ENCODE data around the gene ADORA1. TPM values are rescaled to one million over a fixed set of nuclear protein-coding genes. Genes with fewer than 3 reads are reported as not detected.

ADORA1 gene
- total RNA-seq, 2 experiments from 2014 or later = not detected

DNA sequence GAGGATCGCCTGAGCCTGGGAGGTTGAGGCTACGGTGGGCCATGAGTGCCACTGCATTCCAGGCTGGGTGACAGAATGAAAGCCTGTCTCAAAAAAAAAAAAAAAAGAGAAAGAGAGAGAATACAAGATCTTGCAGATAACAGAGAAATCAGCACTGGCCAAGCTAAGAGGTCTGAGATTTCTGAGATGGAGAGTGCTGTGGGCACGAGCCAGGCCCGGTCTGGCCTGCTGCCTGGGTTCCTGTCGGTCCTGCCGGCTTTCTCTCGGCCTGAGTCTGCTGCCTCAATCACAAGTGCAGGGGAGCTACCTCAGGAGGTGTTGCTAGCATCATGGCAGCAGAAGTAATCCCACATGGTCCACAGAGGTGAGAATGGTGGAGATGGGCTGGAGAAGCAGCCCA, 19.0 kb downstream of the ADORA1 start:
- POLR2A ChIA-PET = no interaction called here
- no peak overlapping the region for H3K27ac Mint-ChIP-seq

DNA sequence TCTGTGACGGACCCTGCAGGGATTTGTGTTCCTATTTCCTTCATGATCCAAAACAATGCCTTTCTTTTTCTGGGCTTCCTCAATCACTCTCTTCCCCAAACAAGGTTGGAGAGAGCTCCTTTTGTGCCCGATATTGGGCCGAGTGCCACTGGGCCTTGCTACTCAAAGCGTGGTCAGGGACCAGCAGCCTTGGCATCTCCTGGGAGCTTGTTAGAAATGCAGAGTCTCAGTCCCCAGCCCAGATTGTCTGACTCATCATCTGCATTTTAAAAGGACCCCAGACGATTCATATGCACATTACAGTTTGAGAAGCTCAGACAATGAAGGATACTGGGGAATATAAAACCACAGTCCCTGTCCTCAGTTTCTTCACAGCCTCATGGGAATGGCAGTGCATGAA, 19.9 kb downstream of the ADORA1 start:
- no peak for DNase-seq
- POLR2A ChIA-PET = no interaction called here
- CTCF ChIA-PET = interaction anchor here (1.1 to 2.7 kb wide), 5 partner anchors 17 to 122 kb away, joined by 3 to 13 read pairs (median 4); no protein-coding TSS in a partner anchor
- no peaks in the 10 kb centered on the region for H3K4me1 Mint-ChIP-seq (ENCODE audit: low read depth)
- H3K27ac Mint-ChIP-seq = no peak overlapping the region
- no peaks in the 10 kb centered on the region for H3K27me3 Mint-ChIP-seq (ENCODE audit: low read depth)
- H3K4me3 Mint-ChIP-seq = no peak overlapping the region
- ATAC-seq = no peak
- no peaks in the 10 kb centered on the region for H3K36me3 Mint-ChIP-seq (ENCODE audit: low read depth)
- H3K9me3 Mint-ChIP-seq (ENCODE audit: insufficient read depth) = no peaks in the 10 kb centered on the region

More for the DNA sequence above, 19.0 kb downstream of the ADORA1 start:
- Mint-ChIP-seq H3K36me3 (ENCODE audit: low read depth) (no peaks in the 10 kb centered on the region), H3K4me3 (no peak overlapping the region), H3K4me1 (ENCODE audit: low read depth) (no peaks in the 10 kb centered on the region), H3K27me3 (ENCODE audit: low read depth) (no peaks in the 10 kb centered on the region), H3K9me3 (ENCODE audit: insufficient read depth) (no peaks in the 10 kb centered on the region)
- CTCF ChIA-PET = interaction anchor here (1.1 to 2.7 kb wide), 3 partner anchors 26 to 107 kb away, joined by 3 to 13 read pairs (median 3); no protein-coding TSS in a partner anchor
- ATAC-seq (no peak), DNase-seq (no peak)

DNA sequence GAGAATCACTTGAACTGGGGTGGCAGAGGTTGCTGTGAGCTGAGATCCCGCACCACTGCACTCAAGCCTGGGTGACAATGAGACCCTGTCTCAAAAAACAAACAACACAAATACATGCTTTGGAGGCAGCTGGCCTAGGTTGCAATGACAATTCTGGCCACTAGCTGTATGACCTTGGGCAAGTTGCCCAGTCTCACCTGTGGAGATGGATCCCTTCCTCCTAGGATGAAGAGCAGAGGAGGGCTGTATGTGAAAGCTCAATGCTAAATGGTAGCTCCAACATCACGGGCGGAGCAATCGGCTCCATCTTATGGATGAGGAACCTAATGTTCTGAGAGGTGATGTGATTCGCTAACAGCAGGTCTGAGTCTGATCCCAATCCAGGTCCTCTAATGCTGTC, 20.6 kb downstream of the ADORA1 start:
- H3K27ac Mint-ChIP-seq = no peak overlapping the region
- ChIA-PET CTCF (interaction anchor here (1.9 to 2.7 kb wide), 3 partner anchors 18 to 121 kb away, joined by 4 to 13 read pairs (median 7); no protein-coding TSS in a partner anchor), POLR2A (no interaction called here)
- no peaks in the 10 kb centered on the region for H3K9me3 Mint-ChIP-seq (ENCODE audit: insufficient read depth)
- DNase-seq = no peak
- H3K4me1 Mint-ChIP-seq (ENCODE audit: low read depth) = no peaks in the 10 kb centered on the region
- no peak overlapping the region for H3K4me3 Mint-ChIP-seq
- no peaks in the 10 kb centered on the region for H3K27me3 Mint-ChIP-seq (ENCODE audit: low read depth)
- no peaks in the 10 kb centered on the region for H3K36me3 Mint-ChIP-seq (ENCODE audit: low read depth)
- ATAC-seq = peak; percentile 30

DNA sequence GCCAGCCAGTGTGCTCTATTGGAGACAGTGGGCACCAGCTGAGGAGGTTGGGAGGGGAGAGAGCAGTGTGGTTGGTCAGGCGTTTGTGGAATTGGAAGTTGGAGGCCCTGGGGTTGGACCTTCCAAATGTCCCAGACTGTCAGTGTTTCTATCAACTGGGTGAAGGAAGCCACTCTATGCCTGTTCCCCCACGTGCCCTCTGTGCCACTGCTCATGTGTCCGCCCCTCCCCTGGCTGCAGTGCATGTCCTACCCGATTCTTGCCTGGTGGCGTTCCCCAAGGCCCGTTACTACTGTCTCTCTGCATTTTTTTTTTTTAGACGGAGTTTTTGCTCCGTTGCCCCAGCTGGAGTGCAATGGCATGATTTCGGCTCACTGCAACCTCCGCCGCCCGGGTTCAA, 21.1 kb downstream of the ADORA1 start:
- DNase-seq (no peak), ATAC-seq (peak; percentile 19)
- ChIA-PET CTCF (interaction anchor here (1.9 to 2.7 kb wide), 3 partner anchors 18 to 121 kb away, joined by 4 to 13 read pairs (median 7); no protein-coding TSS in a partner anchor), POLR2A (no interaction called here)
- Mint-ChIP-seq H3K27me3 (ENCODE audit: low read depth) (no peaks in the 10 kb centered on the region), H3K4me3 (no peak overlapping the region), H3K36me3 (ENCODE audit: low read depth) (no peaks in the 10 kb centered on the region), H3K27ac (no peak overlapping the region), H3K4me1 (ENCODE audit: low read depth) (no peaks in the 10 kb centered on the region), H3K9me3 (ENCODE audit: insufficient read depth) (no peaks in the 10 kb centered on the region)

DNA sequence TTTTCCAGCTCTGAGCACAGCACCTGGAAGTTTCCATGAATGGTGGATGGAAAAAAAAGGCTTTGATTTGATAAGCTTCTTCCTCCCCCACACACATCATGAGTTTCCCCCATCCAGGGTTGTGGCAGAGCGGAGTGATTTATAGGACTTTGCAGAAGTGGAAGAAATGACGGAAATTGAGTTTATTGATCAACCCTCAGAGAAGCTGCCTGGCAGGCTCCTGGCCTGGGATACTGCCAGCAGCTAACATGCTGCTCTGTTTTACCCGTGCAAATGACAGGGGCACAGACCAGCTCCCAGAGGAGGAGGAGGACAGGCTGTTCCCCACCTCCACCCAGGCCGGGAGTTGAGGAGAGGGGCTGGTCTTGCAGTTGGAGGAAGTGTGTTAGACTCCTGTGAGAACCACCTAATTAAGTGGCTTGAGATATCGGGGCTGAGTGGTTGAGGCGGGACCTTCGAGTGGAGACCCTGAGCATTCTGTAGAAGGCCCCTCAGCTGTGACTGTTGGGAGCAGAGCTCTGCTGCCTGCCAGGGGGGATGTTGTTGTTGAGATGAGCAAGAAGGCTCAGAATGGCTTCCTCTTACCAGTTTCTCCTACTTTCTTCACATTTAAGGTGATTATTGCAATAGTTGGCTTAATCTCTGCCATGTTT, 21.8 kb downstream of the ADORA1 start:
- DNase-seq = no peak
- H3K36me3 Mint-ChIP-seq (ENCODE audit: low read depth) = no peaks in the 10 kb centered on the region
- CTCF ChIA-PET = no interaction called here
- no peak overlapping the region for H3K27ac Mint-ChIP-seq
- ATAC-seq = no peak
- no peaks in the 10 kb centered on the region for H3K27me3 Mint-ChIP-seq (ENCODE audit: low read depth)
- H3K4me3 Mint-ChIP-seq = no peak overlapping the region
- no peaks in the 10 kb centered on the region for H3K9me3 Mint-ChIP-seq (ENCODE audit: insufficient read depth)
- no peaks in the 10 kb centered on the region for H3K4me1 Mint-ChIP-seq (ENCODE audit: low read depth)
- POLR2A ChIA-PET = no interaction called here

DNA sequence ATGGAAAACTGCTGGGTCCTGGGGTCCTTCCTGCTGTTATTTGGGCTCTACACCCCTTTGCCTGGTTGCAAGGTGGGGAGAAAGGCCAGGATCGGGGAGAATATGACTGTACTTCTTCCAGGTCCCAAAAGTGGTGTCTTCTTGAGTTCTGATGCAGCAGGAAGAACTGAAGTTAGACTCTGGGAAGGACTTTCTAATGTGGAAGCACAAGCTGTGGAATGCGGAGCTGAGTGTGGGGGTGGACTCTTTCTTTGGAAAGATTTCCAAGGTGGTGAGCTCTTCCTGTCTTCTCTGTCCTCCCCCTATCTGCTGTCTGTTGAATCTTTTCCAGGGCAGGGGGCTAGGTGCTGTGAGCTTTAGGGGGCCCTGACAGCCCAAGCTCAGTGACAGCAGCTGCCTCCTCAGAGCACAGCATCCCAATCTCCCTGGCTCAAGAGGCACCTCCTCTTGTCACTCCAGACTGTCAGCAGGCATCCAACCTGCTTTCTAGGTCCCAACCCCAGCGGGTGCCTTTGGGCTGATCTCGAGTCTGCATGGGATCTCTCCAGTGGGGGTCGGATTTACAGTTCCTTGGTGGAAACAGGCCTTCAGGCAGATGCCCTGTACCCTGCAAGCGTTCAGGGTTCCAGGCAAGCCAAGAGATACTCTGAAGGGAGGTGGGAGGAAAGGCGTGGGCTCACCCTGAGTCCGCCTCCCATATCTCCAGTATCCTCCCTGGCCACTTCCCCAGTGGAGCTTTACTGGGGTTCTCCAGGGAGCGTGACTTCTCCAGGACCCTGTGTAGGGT, 23.2 kb downstream of the ADORA1 start:
- DNase-seq = no peak
- H3K36me3 Mint-ChIP-seq (ENCODE audit: low read depth) = no peaks in the 10 kb centered on the region
- ChIA-PET POLR2A (no interaction called here), CTCF (interaction anchor here (2.0 kb wide), 1 partner anchor 111 kb away, joined by 8 read pairs; no protein-coding TSS in a partner anchor)
- H3K27ac Mint-ChIP-seq = no peak overlapping the region
- no peak overlapping the region for H3K4me3 Mint-ChIP-seq
- no peak for ATAC-seq
- H3K9me3 Mint-ChIP-seq (ENCODE audit: insufficient read depth) = no peaks in the 10 kb centered on the region
- H3K4me1 Mint-ChIP-seq (ENCODE audit: low read depth) = no peaks in the 10 kb centered on the region
- no peaks in the 10 kb centered on the region for H3K27me3 Mint-ChIP-seq (ENCODE audit: low read depth)

DNA sequence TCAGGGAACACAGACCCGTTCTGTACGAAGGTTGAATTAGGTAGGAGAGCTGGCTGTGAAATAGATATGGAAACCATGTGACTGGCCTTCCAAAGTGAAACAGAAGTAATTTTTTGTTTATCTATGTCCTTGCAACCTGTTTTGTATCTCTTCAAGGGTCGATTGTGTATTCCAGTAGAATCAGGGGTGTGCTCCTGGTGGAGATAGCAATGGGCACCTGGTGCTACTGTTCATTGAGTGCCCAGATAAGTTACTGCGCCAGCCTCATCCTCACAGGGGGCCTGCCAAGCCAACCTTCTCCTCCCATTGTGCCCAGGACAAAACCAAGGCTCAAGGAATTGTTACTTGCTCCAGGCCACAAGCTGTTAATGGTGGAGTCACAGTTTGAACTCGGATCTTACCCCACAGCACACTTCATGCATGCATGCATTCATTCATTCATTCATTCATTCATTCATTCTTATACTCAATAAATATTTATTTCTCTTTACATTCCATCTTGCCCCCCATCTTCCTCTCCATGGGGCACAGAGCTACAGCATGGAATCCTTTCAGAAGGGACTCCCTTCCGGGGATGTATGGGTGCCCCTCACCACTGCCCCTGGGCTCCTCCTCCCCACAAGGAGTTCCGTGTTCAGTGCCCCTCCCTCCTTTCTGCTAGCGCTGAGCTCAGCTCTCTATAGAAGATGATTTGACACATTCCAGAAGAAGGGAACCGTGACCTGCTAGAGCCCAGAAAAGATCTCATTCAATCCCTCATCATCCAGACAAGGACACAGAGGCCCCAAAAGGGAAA, 24.0 kb downstream of the ADORA1 start:
- Mint-ChIP-seq H3K4me1 (ENCODE audit: low read depth) (no peaks in the 10 kb centered on the region), H3K9me3 (ENCODE audit: insufficient read depth) (no peaks in the 10 kb centered on the region), H3K4me3 (no peak overlapping the region), H3K36me3 (ENCODE audit: low read depth) (no peaks in the 10 kb centered on the region), H3K27ac (no peak overlapping the region), H3K27me3 (ENCODE audit: low read depth) (no peaks in the 10 kb centered on the region)
- DNase-seq (no peak), ATAC-seq (no peak)
- ChIA-PET CTCF (interaction anchor here (2.0 to 2.7 kb wide), 2 partner anchors 21 to 112 kb away, joined by 8 to 11 read pairs; no protein-coding TSS in a partner anchor), POLR2A (no interaction called here)

DNA sequence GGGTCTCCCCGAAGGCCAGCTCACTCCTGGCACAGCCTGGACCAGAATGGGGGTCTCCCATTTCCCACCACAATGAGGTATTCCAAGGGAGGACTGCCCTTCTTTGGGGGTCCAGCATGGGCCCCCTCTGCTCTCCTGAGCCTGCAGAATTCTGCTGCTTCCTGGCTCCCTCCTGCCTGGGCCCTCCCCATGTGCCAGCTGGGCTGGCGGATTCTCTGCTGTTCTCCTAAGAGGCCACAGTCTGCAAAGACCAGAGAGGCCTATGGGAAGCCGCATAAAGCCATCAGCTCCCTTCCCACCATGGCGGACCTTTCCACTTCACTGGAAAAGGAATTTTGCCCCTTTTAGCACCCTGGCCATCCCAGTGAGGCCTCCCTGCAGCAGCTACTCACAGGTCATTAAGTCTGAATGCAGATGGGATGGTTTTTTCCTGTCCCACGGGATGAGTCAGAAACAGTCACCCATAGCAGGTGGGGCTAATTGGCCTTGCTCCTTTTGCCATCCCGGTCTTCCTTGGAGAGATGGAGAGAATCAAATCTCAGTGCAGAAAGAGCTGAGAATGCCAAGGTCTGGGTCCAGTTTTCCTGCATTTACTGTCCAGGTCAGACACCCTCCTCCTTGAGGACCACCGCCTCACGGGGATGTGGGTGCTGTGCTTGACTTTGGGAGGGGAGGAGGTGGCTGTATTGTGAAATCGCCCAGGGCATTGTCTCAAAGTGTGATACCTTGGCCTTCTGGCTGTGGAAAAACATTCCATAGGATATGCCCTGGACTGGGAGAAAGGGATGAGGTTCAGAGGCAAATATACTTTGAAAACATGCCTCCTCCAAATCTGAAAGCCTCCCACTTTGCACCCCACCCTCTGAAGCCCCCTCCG, 24.9 kb downstream of the ADORA1 start:
- Mint-ChIP-seq H3K4me1 (ENCODE audit: low read depth) (no peaks in the 10 kb centered on the region), H3K9me3 (ENCODE audit: insufficient read depth) (no peaks in the 10 kb centered on the region), H3K4me3 (no peak overlapping the region), H3K27ac (no peak overlapping the region), H3K27me3 (ENCODE audit: low read depth) (peaks cover 4% of the 10 kb centered on the region), H3K36me3 (ENCODE audit: low read depth) (no peaks in the 10 kb centered on the region)
- ChIA-PET CTCF (interaction anchor here (2.0 to 2.7 kb wide), 2 partner anchors 20 to 113 kb away, joined by 8 to 11 read pairs; no protein-coding TSS in a partner anchor), POLR2A (no interaction called here)
- ATAC-seq (no peak), DNase-seq (no peak)

DNA sequence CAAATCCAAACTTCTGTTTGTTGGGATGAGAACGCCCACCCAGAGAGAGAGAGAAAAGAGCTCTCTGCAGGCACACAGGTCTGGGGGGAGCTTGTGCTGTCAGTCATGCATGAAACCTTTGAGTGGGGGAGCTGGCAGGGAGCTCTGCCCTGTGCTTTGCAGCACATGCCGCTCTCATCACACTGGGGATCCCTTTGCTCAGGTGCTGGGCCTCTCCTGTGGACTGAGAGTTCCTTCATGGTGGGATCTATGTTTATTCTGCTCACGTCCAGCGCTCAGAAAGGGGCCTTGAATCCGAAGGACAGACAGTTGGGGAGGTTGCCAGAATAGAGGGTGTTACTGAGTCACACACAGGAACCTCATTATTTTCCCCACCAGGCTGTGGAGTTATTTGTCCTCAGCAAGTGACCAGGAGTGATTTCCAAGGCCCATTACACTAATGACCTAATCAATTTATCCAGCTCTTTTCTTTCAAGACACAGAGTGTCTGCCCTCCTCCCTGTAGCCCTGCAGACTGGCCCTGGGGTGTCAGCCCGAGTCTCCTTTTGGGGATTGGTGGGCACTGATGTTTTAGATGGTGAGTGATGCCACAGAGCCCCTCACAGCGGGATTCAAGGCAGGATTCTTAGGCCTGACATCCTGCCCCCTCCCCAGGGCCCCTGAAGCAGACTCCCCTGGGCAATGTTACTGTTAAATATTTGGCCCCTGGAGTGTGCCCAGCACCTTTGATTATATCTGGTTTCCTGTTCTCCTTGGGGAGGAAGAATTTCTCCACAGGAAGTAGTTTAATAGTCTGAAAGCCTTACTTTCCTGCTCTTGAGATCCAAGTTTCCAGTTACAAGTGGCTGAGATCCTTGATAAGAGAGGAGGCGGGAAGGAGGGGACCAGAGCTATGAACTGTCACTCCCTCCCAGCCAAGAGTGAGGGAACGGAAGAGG, 25.8 kb downstream of the ADORA1 start:
- Mint-ChIP-seq H3K4me3 (no peak overlapping the region), H3K27ac (no peak overlapping the region), H3K36me3 (ENCODE audit: low read depth) (no peaks in the 10 kb centered on the region), H3K4me1 (ENCODE audit: low read depth) (no peaks in the 10 kb centered on the region), H3K27me3 (ENCODE audit: low read depth) (peaks cover 11% of the 10 kb centered on the region), H3K9me3 (ENCODE audit: insufficient read depth) (no peaks in the 10 kb centered on the region)
- DNase-seq (no peak), ATAC-seq (no peak)
- CTCF ChIA-PET = interaction anchor here (2.0 to 2.7 kb wide), 2 partner anchors 19 to 114 kb away, joined by 8 to 11 read pairs; no protein-coding TSS in a partner anchor
- POLR2A ChIA-PET = no interaction called here

DNA sequence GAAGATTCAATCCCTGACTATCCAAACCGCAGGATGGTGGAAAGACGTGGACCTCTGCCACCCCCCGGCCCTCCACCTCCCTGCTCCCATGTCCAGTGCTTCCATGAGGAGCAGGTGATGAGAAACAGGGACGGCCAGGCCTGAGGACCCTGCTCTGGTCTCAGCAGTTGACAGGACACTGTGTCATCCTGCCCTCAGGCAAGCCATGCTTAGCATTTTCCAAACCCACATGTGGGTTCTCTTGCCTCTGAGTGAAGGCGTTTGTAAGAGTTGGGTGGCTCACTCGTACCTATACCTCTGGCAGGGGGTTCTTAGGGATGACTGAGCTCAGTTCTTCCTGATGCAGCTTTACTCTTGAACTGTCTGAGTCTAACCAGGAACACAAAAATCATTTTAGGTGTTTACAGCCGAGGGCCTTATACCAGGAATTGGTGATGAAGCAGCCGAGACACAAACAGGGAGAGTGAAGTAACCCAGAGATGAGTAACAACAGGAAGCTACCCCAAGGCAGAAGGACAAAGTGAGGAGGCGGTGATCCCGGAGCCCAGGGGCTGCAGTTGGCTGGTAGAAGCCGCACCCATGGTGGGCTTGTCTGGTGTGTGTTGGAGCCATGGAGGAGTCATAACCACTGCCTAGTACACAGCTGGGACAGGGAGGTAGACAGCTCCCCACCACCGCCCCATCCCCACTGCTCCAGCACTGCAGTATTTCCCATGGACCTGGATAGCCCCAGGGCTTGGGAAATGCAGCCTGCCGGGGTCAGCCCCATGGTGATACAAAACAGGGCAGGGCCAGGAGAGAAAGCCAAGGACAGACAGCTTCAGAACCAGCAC, 26.7 kb downstream of the ADORA1 start:
- no peaks in the 10 kb centered on the region for H3K9me3 Mint-ChIP-seq (ENCODE audit: insufficient read depth)
- H3K27ac Mint-ChIP-seq = no peak overlapping the region
- no peaks in the 10 kb centered on the region for H3K36me3 Mint-ChIP-seq (ENCODE audit: low read depth)
- ATAC-seq (no peak), DNase-seq (no peak)
- CTCF ChIA-PET = interaction anchor here (2.7 kb wide), 1 partner anchor 18 kb away, joined by 11 read pairs; no protein-coding TSS in a partner anchor
- POLR2A ChIA-PET = no interaction called here
- no peak overlapping the region for H3K4me3 Mint-ChIP-seq
- peaks cover 16% of the 10 kb centered on the region for H3K27me3 Mint-ChIP-seq (ENCODE audit: low read depth)
- no peaks in the 10 kb centered on the region for H3K4me1 Mint-ChIP-seq (ENCODE audit: low read depth)
